Measurements from ENCODE around the gene EBF3. TPM values are rescaled to one million over a fixed set of nuclear protein-coding genes. Genes with fewer than 3 reads are reported as not detected.

EBF3 gene
- polyA plus RNA-seq, 1 experiment, result 0.32 TPM

GRCh38 chr10:129840196-129840590 is 123.9 kb downstream of the EBF3 start:
- no peak for DNase-seq (ENCODE audit: low read depth)
- Histone ChIP-seq H3K36me3 (ENCODE audit: control insufficient read depth, insufficient read depth, low read length) (no peaks in the 10 kb centered on the region), H3K4me3 (ENCODE audit: low read depth, low read length) (no peak overlapping the region), H3K27me3 (ENCODE audit: control insufficient read depth, insufficient read depth, low read length) (no peaks in the 10 kb centered on the region)
- CTCF ChIA-PET, result no interaction called here
- TF ChIP-seq, protein P1, sequence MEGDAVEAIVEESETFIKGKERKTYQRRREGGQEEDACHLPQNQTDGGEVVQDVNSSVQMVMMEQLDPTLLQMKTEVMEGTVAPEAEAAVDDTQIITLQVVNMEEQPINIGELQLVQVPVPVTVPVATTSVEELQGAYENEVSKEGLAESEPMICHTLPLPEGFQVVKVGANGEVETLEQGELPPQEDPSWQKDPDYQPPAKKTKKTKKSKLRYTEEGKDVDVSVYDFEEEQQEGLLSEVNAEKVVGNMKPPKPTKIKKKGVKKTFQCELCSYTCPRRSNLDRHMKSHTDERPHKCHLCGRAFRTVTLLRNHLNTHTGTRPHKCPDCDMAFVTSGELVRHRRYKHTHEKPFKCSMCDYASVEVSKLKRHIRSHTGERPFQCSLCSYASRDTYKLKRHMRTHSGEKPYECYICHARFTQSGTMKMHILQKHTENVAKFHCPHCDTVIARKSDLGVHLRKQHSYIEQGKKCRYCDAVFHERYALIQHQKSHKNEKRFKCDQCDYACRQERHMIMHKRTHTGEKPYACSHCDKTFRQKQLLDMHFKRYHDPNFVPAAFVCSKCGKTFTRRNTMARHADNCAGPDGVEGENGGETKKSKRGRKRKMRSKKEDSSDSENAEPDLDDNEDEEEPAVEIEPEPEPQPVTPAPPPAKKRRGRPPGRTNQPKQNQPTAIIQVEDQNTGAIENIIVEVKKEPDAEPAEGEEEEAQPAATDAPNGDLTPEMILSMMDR (IDR thresholded peaks at IDR 0.05; ENCODE audit: insufficient read depth, low read depth, low read length), result no peak
- POLR2A ChIA-PET, result no interaction called here

GRCh38 chr10:129839285-129840195 is 124.5 kb downstream of the EBF3 start:
- H3K4me3 ChIP-seq (ENCODE audit: low read depth, low read length), result no peak overlapping the region
- no peaks in the 10 kb centered on the region for H3K27me3 ChIP-seq (ENCODE audit: control insufficient read depth, insufficient read depth, low read length)
- TF ChIP-seq, protein P1 (IDR thresholded peaks at IDR 0.05; ENCODE audit: insufficient read depth, low read depth, low read length), result no peak
- ChIA-PET CTCF (no interaction called here), POLR2A (no interaction called here)
- H3K36me3 ChIP-seq (ENCODE audit: control insufficient read depth, insufficient read depth, low read length), result no peaks in the 10 kb centered on the region
- no peak for DNase-seq (ENCODE audit: low read depth)

DNA sequence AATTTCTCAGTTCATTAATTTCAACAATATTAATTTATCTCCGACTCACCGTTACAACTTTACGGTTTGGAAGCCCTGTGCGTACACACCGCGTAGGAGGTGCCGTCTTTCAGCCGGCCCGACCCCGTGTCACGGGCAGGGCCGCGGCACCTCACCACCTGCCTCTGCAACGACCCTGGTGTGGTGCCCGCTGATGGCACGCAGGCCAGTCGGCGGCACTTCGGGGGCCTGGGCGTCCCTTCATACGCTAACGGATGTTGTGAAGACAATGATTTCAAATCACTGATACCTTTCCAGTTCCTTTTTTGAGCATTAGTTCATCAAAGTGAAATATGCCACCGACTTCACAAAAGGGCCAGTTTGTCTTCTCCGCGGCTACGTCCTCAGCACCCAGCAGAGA is 125.3 kb downstream of the EBF3 start:
- POLR2A ChIA-PET, result no interaction called here
- TF ChIP-seq, protein P1 (IDR thresholded peaks at IDR 0.05; ENCODE audit: insufficient read depth, low read depth, low read length), result no peak
- H3K36me3 ChIP-seq (ENCODE audit: control insufficient read depth, insufficient read depth, low read length), result no peaks in the 10 kb centered on the region
- H3K27me3 ChIP-seq (ENCODE audit: control insufficient read depth, insufficient read depth, low read length), result no peaks in the 10 kb centered on the region
- CTCF ChIA-PET, result no interaction called here
- no peak overlapping the region for H3K4me3 ChIP-seq (ENCODE audit: low read depth, low read length)
- DNase-seq (ENCODE audit: low read depth), result no peak

- no peak for DNase-seq (ENCODE audit: low read depth)
- no peaks in the 10 kb centered on the region for H3K36me3 ChIP-seq (ENCODE audit: control insufficient read depth, insufficient read depth, low read length)
- H3K27me3 ChIP-seq (ENCODE audit: control insufficient read depth, insufficient read depth, low read length), result no peaks in the 10 kb centered on the region
- CTCF ChIA-PET, result no interaction called here
- TF ChIP-seq, protein P1 (IDR thresholded peaks at IDR 0.05; ENCODE audit: insufficient read depth, low read depth, low read length), result no peak
- POLR2A ChIA-PET, result no interaction called here
- no peak overlapping the region for H3K4me3 ChIP-seq (ENCODE audit: low read depth, low read length)
These were observed 126.0 kb downstream of the EBF3 start for GRCh38 chr10:129837909-129838582.

GRCh38 chr10:129836253-129836652 is 127.8 kb downstream of the EBF3 start:
- Histone ChIP-seq H3K4me3 (ENCODE audit: low read depth, low read length) (no peak overlapping the region), H3K36me3 (ENCODE audit: control insufficient read depth, insufficient read depth, low read length) (no peaks in the 10 kb centered on the region), H3K27me3 (ENCODE audit: control insufficient read depth, insufficient read depth, low read length) (no peaks in the 10 kb centered on the region)
- ChIA-PET POLR2A (no interaction called here), CTCF (no interaction called here)
- TF ChIP-seq, protein P1 (IDR thresholded peaks at IDR 0.05; ENCODE audit: insufficient read depth, low read depth, low read length), result no peak
- no peak for DNase-seq (ENCODE audit: low read depth)
